ENCODE data around the gene CCL19.

- TF ChIP-seq EZH2phosphoT487 (IDR thresholded peaks at IDR 0.05; ENCODE audit: low read depth) (no peak), CTCF (IDR thresholded peaks at IDR 0.05; ENCODE audit: low read depth, low read length) (no peak)
These were observed 38.5 kb downstream of the CCL19 start for GRCh38 chr9:34652602-34653000.
